Mesenchymal stem cell (in vitro differentiated cells and primary cell): ENCODE results near the gene C9orf50.

Experiments
- DNase-seq: peaks from one replicate; pipeline ENCODE4 v3.0.0-alpha.2; 2013
- H2AFZ ChIP-seq: one replicate; pipeline ENCODE4 v1.6.1; 2013; ENCODE audit warnings: low read depth, mild to moderate bottlenecking, control low read depth, inconsistent platforms, low read length, moderate library complexity
- H2AK5ac ChIP-seq: 2 replicates; pipeline ENCODE4 v1.6.1; 2013; ENCODE audit warnings: low read length, moderate library complexity, mild to moderate bottlenecking, inconsistent platforms; ENCODE audit not compliant: severe bottlenecking
- H2BK120ac ChIP-seq: one replicate; pipeline ENCODE4 v1.6.1; 2013; ENCODE audit warnings: low read depth, mild to moderate bottlenecking, inconsistent platforms, low read length, moderate library complexity
- H2BK12ac ChIP-seq, 2 experiments: one replicate each; pipeline ENCODE4 v1.6.1; 2013; ENCODE audit warnings: inconsistent platforms in 2 of 2, low read length in 2 of 2, mild to moderate bottlenecking in 2 of 2, moderate library complexity in 2 of 2, control low read depth in 1 of 2
- H2BK15ac ChIP-seq: one replicate; pipeline ENCODE4 v1.6.1; 2013; ENCODE audit warnings: mild to moderate bottlenecking, low read depth, inconsistent platforms; ENCODE audit not compliant: poor library complexity, severe bottlenecking
- H2BK5ac ChIP-seq: 2 replicates; pipeline ENCODE4 v1.6.1; 2013; ENCODE audit warnings: low read depth, mild to moderate bottlenecking, low read length, control low read depth, inconsistent platforms; ENCODE audit not compliant: poor library complexity, severe bottlenecking
- H3K14ac ChIP-seq, 2 experiments: one replicate each; pipeline ENCODE4 v1.6.1; 2013; ENCODE audit warnings: inconsistent platforms in 2 of 2, low read length in 2 of 2, control low read depth in 1 of 2, mild to moderate bottlenecking in 1 of 2, moderate library complexity in 1 of 2
- H3K18ac ChIP-seq, 2 experiments: one replicate each; pipeline ENCODE4 v1.6.1; 2013; ENCODE audit warnings: inconsistent platforms in 2 of 2, low read length in 2 of 2, control low read depth in 1 of 2, low read depth in 1 of 2, mild to moderate bottlenecking in 1 of 2
- H3K23ac ChIP-seq, 2 experiments: one replicate each; pipeline ENCODE4 v1.6.1; 2013; ENCODE audit warnings: inconsistent platforms in 2 of 2, low read length in 2 of 2, mild to moderate bottlenecking in 2 of 2, moderate library complexity in 2 of 2, control low read depth in 1 of 2
- H3K27ac ChIP-seq: 2 replicates; pipeline ENCODE4 v1.5.1; 2013; ENCODE audit warnings: mild to moderate bottlenecking, moderate library complexity, low read length, control low read depth, inconsistent platforms; ENCODE audit not compliant: poor library complexity, severe bottlenecking
- H3K27me3 ChIP-seq, 2 experiments: 2 replicates each; pipeline versions ENCODE4 v1.6.1 to v1.7.0; 2013; ENCODE audit warnings: low read length in 2 of 2, mild to moderate bottlenecking in 2 of 2, moderate library complexity in 2 of 2, control low read depth in 1 of 2, inconsistent platforms in 1 of 2; ENCODE audit not compliant: control insufficient read depth in 1 of 2, insufficient read depth in 1 of 2
- H3K36me3 ChIP-seq, 2 experiments: 2 replicates each; pipeline versions ENCODE4 v1.6.1 to v1.7.0; 2013; ENCODE audit warnings: low read length in 2 of 2, control low read depth in 1 of 2, inconsistent platforms in 1 of 2, low read depth in 1 of 2, mild to moderate bottlenecking in 1 of 2; ENCODE audit not compliant: insufficient read depth in 2 of 2, control insufficient read depth in 1 of 2
- H3K4ac ChIP-seq, 2 experiments: one replicate each; pipeline ENCODE4 v1.6.1; 2013; ENCODE audit warnings: inconsistent platforms in 2 of 2, low read length in 2 of 2, mild to moderate bottlenecking in 2 of 2, moderate library complexity in 2 of 2, control low read depth in 1 of 2, low read depth in 1 of 2
- H3K4me1 ChIP-seq: 2 replicates; pipeline ENCODE4 v1.6.1; 2013; ENCODE audit warnings: low read depth, low read length, control low read depth; ENCODE audit not compliant: control insufficient read depth, insufficient read depth
- H3K4me2 ChIP-seq: 2 replicates; pipeline ENCODE4 v1.6.1; 2013; ENCODE audit warnings: low read length, mild to moderate bottlenecking, inconsistent platforms; ENCODE audit not compliant: poor library complexity, severe bottlenecking
- H3K4me3 ChIP-seq, 2 experiments: 2 replicates each; pipeline versions ENCODE4 v1.5.1 to v1.7.0; 2013; ENCODE audit warnings: low read length in 2 of 2, mild to moderate bottlenecking in 2 of 2, control low read depth in 1 of 2, low read depth in 1 of 2; ENCODE audit not compliant: insufficient read depth in 1 of 2
- H3K79me1 ChIP-seq: replicated peaks from 2 replicates; pipeline ENCODE4 v1.6.1; 2013; ENCODE audit warnings: mild to moderate bottlenecking, control low read depth, low read length, inconsistent platforms; ENCODE audit not compliant: poor library complexity, severe bottlenecking
- H3K9ac ChIP-seq: 2 replicates; pipeline ENCODE4 v1.7.0; 2013; ENCODE audit warnings: mild to moderate bottlenecking, low read length, moderate library complexity
- H3K9me3 ChIP-seq: 2 replicates; pipeline ENCODE4 v1.7.0; 2013; ENCODE audit warnings: mild to moderate bottlenecking, low read length; ENCODE audit not compliant: control insufficient read depth
- H4K8ac ChIP-seq: one replicate; pipeline ENCODE4 v1.6.1; 2013; ENCODE audit warnings: inconsistent platforms, mild to moderate bottlenecking, low read length, moderate library complexity
- H4K91ac ChIP-seq: one replicate; pipeline ENCODE4 v1.6.1; 2013; ENCODE audit warnings: mild to moderate bottlenecking, low read length, inconsistent platforms
- WGBS: methylation state at CpG from one replicate; pipeline ENCODE4 v1.1.7; 2013; ENCODE audit warnings: mixed read lengths; 5-methylcytosine and 5-hydroxymethylcytosine counted together

C9orf50 gene

DNA sequence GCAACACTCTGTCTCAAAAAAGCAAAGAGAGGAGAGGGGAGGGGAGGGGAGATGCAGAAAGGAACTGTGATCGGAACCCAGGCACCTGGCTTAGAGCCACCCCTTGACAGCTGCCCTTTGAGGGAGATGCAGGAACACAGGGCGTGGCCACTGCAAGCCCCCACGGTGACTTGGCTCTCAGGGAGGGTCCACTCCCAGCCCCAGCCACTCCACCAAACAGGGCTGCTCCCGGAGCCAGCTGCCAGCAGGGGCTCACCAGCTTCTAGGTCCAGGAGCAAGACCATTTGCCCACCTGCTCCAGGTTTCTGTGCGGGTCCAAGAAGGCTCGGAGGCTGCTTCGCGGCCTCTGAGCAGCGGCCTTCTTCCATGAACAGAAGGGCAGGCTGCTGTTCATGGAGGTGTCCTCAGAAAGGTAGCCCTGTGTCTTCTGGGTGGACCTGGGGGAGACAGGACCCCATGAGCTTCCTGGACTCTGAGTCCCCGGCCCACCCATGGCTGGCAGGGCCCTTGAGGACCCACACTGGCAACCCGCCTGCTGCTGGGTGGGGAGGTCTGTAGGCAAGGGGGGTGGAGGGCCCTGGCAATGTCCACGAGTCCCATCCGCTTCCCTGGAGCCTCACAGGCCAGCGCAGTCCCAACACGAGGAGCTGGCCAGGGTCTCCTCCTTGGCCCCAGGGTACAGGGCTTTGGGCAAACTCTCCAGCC, 7.9 kb downstream of the C9orf50 start:
- peak overlapping the region; percentile 34 for H2BK15ac ChIP-seq
- no peak overlapping the region for H3K27ac ChIP-seq
- H3K4ac ChIP-seq: no peak overlapping the region
- peak overlapping the region; percentile 53 for H4K91ac ChIP-seq
- no peak overlapping the region for H3K23ac ChIP-seq
- no peak overlapping the region for H2BK120ac ChIP-seq
- peaks cover 32% of the 10 kb centered on the region for H3K4me1 ChIP-seq
- H3K4me3 ChIP-seq: no peak overlapping the region
- no peaks in the 10 kb centered on the region for H3K79me1 ChIP-seq
- WGBS: 91% methylated on average over 15 of the region's 15 CpGs
- no peak overlapping the region for H2AK5ac ChIP-seq
- H3K18ac ChIP-seq: no peak overlapping the region
- H2BK5ac ChIP-seq: no peak overlapping the region
- H3K27me3 ChIP-seq: peaks cover 0 to 8% of the 10 kb centered on the region in 2 experiments
- H2BK12ac ChIP-seq: peak overlapping the region in 1 of 2 experiments; percentile 17
- no peak for DNase-seq
- H3K14ac ChIP-seq: no peak overlapping the region
- H4K8ac ChIP-seq: peak overlapping the region; percentile 29
- no peaks in the 10 kb centered on the region for H3K36me3 ChIP-seq
- H3K4me2 ChIP-seq: no peak overlapping the region
- no peak overlapping the region for H2AFZ ChIP-seq
- no peak overlapping the region for H3K9ac ChIP-seq
- no peaks in the 10 kb centered on the region for H3K9me3 ChIP-seq

- Histone ChIP-seq H3K4me2 (no peak overlapping the region), H3K18ac (peak overlapping the region in 1 of 2 experiments; percentile 35), H2BK120ac (no peak overlapping the region), H3K4me1 (peaks cover 40% of the 10 kb centered on the region), H3K23ac (no peak overlapping the region), H4K8ac (no peak overlapping the region), H3K14ac (peak overlapping the region in 1 of 2 experiments; percentile 79), H3K4me3 (no peak overlapping the region), H3K4ac (peak overlapping the region; percentile 15 to 30), H2AFZ (no peak overlapping the region), H4K91ac (peak overlapping the region; percentile 29), H3K9ac (no peak overlapping the region), H3K36me3 (no peaks in the 10 kb centered on the region), H3K27me3 (peaks cover 0 to 8% of the 10 kb centered on the region in 2 experiments), H3K27ac (no peak overlapping the region), H2BK5ac (no peak overlapping the region), H2BK12ac (peak overlapping the region in 1 of 2 experiments; percentile 81), H3K9me3 (no peaks in the 10 kb centered on the region), H2BK15ac (no peak overlapping the region), H2AK5ac (peak overlapping the region; percentile 86), H3K79me1 (no peaks in the 10 kb centered on the region)
- no peak for DNase-seq
- 88% methylated on average over 7 of the region's 7 CpGs for WGBS
Measured at GRCh38 chr9:129612123-129612522, 8.8 kb downstream of the C9orf50 start.

GRCh38 chr9:129611307-129611800, 9.5 kb downstream of the C9orf50 start:
- H3K36me3 ChIP-seq: no peaks in the 10 kb centered on the region
- no peak overlapping the region for H2BK5ac ChIP-seq

More at GRCh38 chr9:129611307-129611800, 9.5 kb downstream of the C9orf50 start:
- peak overlapping the region; percentile 79 for H4K8ac ChIP-seq
- H4K91ac ChIP-seq: peak overlapping the region; percentile 81
- 35% methylated on average over 12 of the region's 12 CpGs for WGBS
- H3K23ac ChIP-seq: no peak overlapping the region
- peak overlapping the region in 1 of 2 experiments; percentile 81 for H3K14ac ChIP-seq
- no peak overlapping the region for H3K27ac ChIP-seq
- peak overlapping the region; percentile 88 for H2AK5ac ChIP-seq
- no peak overlapping the region for H2BK120ac ChIP-seq
- H3K9ac ChIP-seq: peak overlapping the region; percentile 97
- H2AFZ ChIP-seq: peak overlapping the region; percentile 75
- no peaks in the 10 kb centered on the region for H3K79me1 ChIP-seq
- H3K4ac ChIP-seq: peak overlapping the region; percentile 71 to 99
- H3K4me2 ChIP-seq: peak overlapping the region; percentile 96
- H3K9me3 ChIP-seq: no peaks in the 10 kb centered on the region
- peak overlapping the region; percentile 8 to 42 for H3K18ac ChIP-seq
- H2BK15ac ChIP-seq: no peak overlapping the region
- H3K27me3 ChIP-seq: peaks cover 0 to 8% of the 10 kb centered on the region in 2 experiments
- H3K4me1 ChIP-seq: peaks cover 42% of the 10 kb centered on the region
- DNase-seq: no peak
- H3K4me3 ChIP-seq: peak overlapping the region in 1 of 2 experiments; percentile 88
- peak overlapping the region; percentile 9 to 90 for H2BK12ac ChIP-seq
